T-helper 2 cell treated with Interferon-gamma antibody and Interleukin-4, amounts not matched to agents 5 μg/mL and 100 μg/mL, for 36 hours (primary cell): ENCODE results near the gene PAFAH2.

Experiments
- DNase-seq: peaks from one replicate; pipeline ENCODE4 v3.0.0; 2021; ENCODE audit warnings: low spot score
- H3K27ac Mint-ChIP-seq: one replicate; pipeline ENCODE4 v1.8.0; 2021; ENCODE audit warnings: mild to moderate bottlenecking, mixed read lengths
- H3K27me3 Mint-ChIP-seq: one replicate; pipeline ENCODE4 v1.8.0; 2021; ENCODE audit warnings: low read depth, mixed read lengths
- H3K36me3 Mint-ChIP-seq: one replicate; pipeline ENCODE4 v1.8.0; 2021; ENCODE audit warnings: low read depth, mixed read lengths
- H3K4me1 Mint-ChIP-seq: one replicate; pipeline ENCODE4 v1.8.0; 2021; ENCODE audit warnings: low read depth, mixed read lengths
- H3K4me3 Mint-ChIP-seq: one replicate; pipeline ENCODE4 v1.8.0; 2022; ENCODE audit warnings: mild to moderate bottlenecking, moderate library complexity, mixed read lengths
- H3K9me3 Mint-ChIP-seq: one replicate; pipeline ENCODE4 v1.8.0; 2021; ENCODE audit warnings: mixed read lengths

PAFAH2 gene

DNA sequence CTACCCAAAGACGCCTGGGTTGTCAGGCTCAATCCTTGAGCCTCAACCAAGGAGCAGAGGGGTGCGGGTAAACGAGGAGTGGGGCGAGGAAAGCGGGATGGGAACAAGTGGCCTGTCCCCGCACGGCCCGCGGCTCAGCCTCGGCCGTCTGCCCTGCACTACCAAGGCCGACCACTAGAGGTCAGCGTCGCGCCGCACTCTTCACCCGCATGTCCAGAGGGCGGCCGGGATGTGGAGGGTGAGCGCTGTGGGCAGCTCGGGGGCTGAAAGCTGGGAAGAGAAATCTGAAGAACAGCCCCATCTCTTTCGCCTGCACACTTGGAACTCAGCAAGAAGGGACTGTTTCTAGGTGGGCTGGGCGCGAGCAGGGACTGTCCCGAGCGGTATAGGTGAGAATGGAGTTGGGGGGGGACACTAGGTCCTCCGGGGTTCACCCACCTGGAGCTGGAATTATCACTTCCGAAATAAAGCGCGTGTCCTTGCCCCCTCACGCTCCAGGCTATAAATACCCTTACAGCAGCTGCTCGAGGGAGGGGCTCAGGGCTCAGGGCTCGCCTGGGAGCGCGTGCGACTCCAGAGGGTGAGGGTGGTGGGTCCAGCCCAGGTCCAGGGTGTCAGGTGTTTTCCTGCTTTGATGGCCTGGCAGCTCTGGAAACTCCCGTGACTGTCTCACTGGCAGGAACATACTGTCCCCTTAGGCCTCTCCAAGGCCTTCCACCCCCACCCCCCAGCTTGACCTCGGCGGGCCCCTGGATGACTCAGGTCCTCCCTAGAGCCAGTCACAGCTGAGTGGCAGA is 38.3 kb upstream of the PAFAH2 start:
- peak overlapping the region; percentile 91 for H3K4me3 Mint-ChIP-seq
- H3K4me1 Mint-ChIP-seq = peaks cover 7% of the 10 kb centered on the region
- H3K27ac Mint-ChIP-seq = peak overlapping the region; percentile 48
- H3K9me3 Mint-ChIP-seq = no peaks in the 10 kb centered on the region
- peaks cover 20% of the 10 kb centered on the region for H3K27me3 Mint-ChIP-seq
- peak; percentile 77 for DNase-seq
- no peaks in the 10 kb centered on the region for H3K36me3 Mint-ChIP-seq

DNA sequence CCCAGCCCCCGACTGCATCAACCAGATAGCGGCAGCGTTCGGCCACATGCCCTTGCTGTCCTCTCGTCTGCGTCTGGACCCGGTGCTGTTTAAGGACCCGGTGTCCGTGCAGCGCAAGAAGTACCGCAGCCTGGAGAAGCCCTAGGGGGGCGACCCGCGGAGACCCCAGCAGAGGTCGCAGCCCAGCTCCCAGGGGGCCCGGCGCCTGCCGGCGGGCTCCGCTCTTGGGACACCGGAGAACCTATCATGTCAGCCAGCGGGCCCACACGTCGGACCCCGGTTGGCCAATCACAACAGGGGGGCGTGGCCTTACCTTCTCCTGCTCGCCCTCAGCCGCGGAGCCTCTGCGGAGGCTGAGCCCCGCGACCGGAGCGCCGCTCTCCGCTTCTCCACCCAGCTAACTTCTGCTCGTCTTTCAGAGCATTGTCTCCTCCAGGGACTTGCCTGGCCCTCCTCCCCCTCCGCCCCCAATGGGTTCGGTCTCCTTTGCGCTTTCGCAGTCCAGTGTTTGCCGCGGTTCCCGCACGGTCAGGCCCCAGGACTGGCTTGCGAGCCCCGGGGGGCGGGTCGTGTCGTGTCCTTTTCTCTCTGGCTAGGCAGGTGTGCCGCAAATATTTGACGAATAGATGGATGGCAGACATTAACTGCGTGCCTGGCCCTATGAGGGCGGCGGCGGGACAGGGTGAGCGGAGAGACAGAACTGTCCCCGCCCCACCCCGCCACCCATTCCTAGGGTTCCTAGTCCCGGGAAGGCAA is 37.5 kb upstream of the PAFAH2 start:
- Mint-ChIP-seq H3K4me3 (peak overlapping the region; percentile 91), H3K27me3 (peaks cover 20% of the 10 kb centered on the region), H3K9me3 (no peaks in the 10 kb centered on the region), H3K4me1 (peaks cover 7% of the 10 kb centered on the region), H3K27ac (peak overlapping the region; percentile 48), H3K36me3 (no peaks in the 10 kb centered on the region)
- peak; percentile 93 for DNase-seq

DNA sequence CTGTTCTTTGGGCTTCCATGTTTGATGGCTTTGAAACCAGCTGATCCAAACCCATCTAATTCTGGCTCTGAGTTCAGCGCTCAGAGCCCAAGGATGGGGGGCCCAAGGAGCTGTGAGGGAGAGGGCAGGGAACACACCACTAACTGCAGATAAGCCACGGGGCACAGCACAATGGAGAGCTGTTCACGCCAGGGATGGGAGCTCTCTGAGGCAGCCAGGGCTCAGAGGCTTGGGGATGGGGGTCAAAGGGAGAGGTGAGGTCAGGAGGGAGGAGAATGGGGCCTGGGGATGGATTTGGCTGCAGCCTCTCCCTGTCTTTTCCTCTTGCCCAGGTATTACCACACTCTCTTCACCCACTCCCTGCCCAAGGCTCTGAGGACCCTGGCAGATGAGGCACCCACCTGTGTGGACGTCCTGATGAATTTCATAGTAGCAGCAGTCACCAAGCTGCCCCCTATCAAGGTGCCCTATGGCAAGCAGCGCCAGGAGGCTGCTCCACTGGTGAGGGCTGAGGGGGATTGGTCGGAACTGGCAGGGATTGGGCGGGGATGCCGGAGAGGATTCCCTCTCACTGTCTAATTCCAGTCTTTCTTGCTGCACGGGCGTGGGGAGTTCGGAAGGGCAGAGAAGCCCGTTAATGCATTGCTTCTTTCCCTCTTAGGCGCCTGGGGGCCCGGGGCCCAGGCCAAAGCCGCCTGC is 36.8 kb upstream of the PAFAH2 start:
- Mint-ChIP-seq H3K36me3 (no peaks in the 10 kb centered on the region), H3K4me1 (peaks cover 7% of the 10 kb centered on the region), H3K27ac (no peak overlapping the region), H3K27me3 (peaks cover 20% of the 10 kb centered on the region), H3K4me3 (peak overlapping the region; percentile 91), H3K9me3 (no peaks in the 10 kb centered on the region)
- DNase-seq = no peak

DNA sequence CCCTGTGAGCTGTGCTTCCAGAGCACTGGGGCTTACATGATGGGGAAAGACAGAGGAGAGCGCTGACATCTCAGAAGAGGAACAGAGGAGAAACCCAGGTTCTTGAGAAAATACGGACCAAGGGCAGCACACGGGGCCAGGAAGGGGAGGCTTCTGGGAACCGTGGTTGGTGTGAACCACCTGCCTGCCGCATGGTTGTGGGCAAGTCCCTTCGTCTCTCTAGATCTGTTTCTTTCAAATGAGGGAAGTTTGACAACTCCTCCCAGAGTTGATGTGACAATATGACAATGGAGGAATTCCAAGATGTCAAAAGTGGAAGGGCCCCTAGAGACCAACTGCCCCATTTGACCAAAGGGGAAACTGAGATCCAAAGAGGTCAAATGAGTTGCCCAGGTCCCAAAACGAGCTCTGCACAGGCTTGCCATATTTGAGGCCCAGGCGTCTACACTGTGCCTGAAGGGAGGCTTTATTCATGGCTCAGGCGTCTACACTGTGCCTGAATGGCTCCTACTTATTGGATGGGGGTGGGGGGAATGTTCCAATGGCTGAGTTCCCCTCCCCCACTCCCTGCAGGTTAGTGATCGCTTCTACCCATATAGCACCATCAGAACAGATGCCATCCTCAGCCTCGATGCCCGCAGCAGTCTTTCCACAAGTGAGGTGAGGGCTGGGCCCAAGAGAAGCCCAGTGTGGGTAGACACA is 34.9 kb upstream of the PAFAH2 start:
- H3K9me3 Mint-ChIP-seq = no peaks in the 10 kb centered on the region
- DNase-seq = no peak
- no peaks in the 10 kb centered on the region for H3K36me3 Mint-ChIP-seq
- H3K27ac Mint-ChIP-seq = no peak overlapping the region
- peaks cover 7% of the 10 kb centered on the region for H3K4me1 Mint-ChIP-seq
- H3K27me3 Mint-ChIP-seq = peaks cover 20% of the 10 kb centered on the region
- no peak overlapping the region for H3K4me3 Mint-ChIP-seq

DNA sequence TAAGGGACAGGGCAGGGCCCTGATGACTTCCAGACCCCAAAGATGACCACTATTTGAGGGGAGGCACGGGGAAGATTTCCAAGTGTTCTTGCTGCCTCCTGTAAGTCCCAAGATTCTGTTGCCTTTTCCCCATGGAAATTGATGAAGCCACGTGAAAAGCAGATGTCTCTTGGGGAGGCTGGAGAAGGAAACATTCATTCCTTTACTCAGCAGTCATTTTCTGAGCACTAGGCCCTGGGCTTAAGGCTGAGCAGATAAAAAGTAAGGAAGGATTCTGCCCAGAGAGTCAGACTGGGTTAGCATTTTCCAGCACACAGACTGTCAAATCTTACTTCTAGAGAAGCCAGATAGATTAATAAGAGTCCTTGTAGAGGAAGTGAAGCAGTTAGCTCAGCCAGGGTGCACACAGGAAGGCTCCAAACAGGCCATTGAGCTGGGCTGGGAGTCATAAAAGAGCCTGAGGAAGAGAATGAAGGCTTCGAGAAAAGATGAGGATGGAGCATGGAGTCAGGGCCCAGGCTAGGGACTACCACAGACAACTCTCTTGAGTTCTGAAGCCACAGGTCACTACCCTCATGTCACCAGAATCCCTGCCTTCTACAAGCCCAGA is 33.9 kb upstream of the PAFAH2 start:
- no peak for DNase-seq
- Mint-ChIP-seq H3K4me1 (peaks cover 7% of the 10 kb centered on the region), H3K9me3 (no peaks in the 10 kb centered on the region), H3K36me3 (no peaks in the 10 kb centered on the region), H3K27ac (no peak overlapping the region), H3K27me3 (peaks cover 20% of the 10 kb centered on the region), H3K4me3 (no peak overlapping the region)

DNA sequence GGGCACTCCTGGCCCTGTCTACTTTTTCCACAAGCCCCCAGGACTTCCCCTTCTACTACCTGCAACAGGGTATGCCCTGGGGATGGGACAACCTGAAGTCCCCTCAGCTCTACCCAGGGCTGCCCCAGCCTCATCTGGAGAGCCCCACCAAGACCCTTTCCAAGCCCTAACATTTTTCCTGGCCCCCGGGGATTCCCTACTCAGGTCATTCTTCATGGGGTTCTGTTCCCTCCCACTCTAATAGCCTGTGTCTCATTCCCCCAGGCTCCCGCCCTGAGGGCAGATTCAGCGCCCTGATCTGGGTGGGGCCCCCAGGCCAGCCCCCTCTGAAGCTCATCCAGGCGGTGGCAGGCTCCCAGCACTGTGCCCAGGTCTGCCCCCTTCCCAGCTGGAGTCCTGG is 33.3 kb upstream of the PAFAH2 start:
- no peak for DNase-seq
- peaks cover 19% of the 10 kb centered on the region for H3K27me3 Mint-ChIP-seq
- no peak overlapping the region for H3K4me3 Mint-ChIP-seq
- H3K36me3 Mint-ChIP-seq = no peaks in the 10 kb centered on the region
- no peak overlapping the region for H3K27ac Mint-ChIP-seq
- peaks cover 7% of the 10 kb centered on the region for H3K4me1 Mint-ChIP-seq
- no peaks in the 10 kb centered on the region for H3K9me3 Mint-ChIP-seq

DNA sequence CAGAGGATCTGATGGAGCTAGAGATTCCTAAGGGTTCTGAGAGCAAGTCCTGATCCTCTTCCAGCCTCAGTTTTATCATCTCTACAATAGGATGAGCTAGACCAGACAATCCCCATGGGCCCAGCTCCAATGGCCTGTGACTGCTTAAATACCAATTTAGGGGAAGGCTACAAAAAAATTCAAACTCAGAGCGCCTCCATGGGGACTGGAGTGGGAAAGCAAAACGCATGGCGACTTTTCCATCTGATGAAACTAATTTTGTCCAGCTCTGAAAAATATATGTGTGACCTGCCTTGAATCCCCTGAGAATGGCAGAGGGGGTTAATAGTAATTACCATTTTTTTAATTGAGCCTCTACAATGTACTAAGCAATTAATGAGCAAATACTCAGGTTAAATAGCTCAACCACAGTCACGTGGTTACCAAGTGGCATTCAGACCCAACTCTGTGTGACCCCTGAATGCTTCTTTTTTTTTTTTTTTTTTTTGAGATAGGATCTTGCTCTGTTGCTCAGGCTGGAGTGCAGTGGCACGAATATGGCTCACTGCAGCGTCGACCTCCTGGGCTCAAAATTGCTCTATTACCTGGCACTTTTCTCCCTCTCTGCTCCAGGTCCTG is 32.1 kb upstream of the PAFAH2 start:
- no peak overlapping the region for H3K27ac Mint-ChIP-seq
- H3K4me1 Mint-ChIP-seq = peaks cover 7% of the 10 kb centered on the region
- H3K9me3 Mint-ChIP-seq = no peaks in the 10 kb centered on the region
- peaks cover 17% of the 10 kb centered on the region for H3K27me3 Mint-ChIP-seq
- H3K4me3 Mint-ChIP-seq = no peak overlapping the region
- no peaks in the 10 kb centered on the region for H3K36me3 Mint-ChIP-seq
- no peak for DNase-seq

DNA sequence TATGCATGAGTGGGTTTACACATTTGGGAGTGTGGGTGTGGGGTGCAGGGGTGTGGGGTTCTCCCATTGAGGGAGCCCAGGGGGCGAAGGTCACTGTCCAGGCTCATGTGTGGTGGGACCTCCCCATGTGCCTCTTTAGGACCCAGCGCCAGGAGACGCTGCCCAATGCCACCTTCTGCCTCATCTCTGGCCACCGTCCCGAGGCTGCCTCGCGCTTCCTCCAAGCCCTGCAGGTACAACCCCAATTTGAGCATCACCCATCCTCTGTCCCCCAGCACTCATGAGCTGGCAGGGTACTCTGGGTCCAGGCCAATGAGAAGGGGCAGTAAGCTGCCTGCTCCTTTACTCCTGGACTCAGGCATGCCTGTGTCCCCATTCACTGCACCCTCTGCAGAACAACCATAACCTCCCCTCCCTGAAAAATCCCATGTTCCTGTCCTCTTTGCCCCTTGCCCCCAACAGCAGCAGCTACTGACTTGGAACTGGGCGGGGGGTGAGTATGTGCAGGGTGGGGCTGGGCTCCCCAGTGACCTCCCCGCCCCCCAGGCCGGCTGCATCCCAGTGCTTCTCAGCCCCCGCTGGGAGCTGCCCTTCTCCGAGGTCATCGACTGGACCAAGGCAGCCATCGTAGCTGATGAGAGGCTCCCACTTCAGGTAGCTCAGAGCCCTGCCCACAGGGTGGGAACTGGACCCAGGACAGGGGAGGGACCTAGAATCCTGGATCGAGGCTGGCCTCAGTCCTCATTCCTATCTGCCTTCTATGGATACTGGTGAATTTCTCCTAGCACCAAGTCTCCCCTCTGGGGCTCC is 31.4 kb upstream of the PAFAH2 start:
- H3K27me3 Mint-ChIP-seq = peaks cover 14% of the 10 kb centered on the region
- H3K9me3 Mint-ChIP-seq = no peaks in the 10 kb centered on the region
- H3K27ac Mint-ChIP-seq = no peak overlapping the region

DNA sequence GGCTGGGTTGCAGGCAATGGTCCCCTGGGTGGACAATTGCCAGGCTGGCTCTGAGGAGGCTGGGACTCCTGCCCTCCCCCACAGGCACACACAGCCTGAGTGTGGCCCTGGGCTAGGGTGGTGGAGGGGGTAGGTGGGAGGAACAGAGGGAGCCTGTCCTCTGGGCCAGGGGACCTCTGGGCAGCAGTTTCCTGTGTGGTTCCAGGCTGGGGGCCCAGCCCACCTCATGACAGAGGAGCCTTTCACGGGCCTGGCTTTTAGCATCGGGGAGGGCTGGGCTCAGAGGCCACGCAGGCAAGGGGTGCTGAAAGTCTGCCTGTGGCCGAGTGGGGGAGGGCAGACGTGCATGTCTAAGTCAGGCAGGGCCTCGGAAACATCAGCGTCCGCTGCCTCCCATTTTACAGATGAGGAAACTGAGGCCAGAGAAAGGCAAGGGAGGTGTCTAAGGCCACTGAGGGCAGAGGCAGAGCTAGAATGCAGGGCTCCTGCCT is 30.7 kb upstream of the PAFAH2 start:
- DNase-seq = no peak
- H3K4me1 Mint-ChIP-seq = no peaks in the 10 kb centered on the region
- H3K27ac Mint-ChIP-seq = no peak overlapping the region
- no peaks in the 10 kb centered on the region for H3K9me3 Mint-ChIP-seq
- H3K27me3 Mint-ChIP-seq = peaks cover 10% of the 10 kb centered on the region
- H3K4me3 Mint-ChIP-seq = no peak overlapping the region
- no peaks in the 10 kb centered on the region for H3K36me3 Mint-ChIP-seq

More for the DNA sequence above, 31.4 kb upstream of the PAFAH2 start:
- Mint-ChIP-seq H3K36me3 (no peaks in the 10 kb centered on the region), H3K4me3 (no peak overlapping the region), H3K4me1 (no peaks in the 10 kb centered on the region)
- no peak for DNase-seq

DNA sequence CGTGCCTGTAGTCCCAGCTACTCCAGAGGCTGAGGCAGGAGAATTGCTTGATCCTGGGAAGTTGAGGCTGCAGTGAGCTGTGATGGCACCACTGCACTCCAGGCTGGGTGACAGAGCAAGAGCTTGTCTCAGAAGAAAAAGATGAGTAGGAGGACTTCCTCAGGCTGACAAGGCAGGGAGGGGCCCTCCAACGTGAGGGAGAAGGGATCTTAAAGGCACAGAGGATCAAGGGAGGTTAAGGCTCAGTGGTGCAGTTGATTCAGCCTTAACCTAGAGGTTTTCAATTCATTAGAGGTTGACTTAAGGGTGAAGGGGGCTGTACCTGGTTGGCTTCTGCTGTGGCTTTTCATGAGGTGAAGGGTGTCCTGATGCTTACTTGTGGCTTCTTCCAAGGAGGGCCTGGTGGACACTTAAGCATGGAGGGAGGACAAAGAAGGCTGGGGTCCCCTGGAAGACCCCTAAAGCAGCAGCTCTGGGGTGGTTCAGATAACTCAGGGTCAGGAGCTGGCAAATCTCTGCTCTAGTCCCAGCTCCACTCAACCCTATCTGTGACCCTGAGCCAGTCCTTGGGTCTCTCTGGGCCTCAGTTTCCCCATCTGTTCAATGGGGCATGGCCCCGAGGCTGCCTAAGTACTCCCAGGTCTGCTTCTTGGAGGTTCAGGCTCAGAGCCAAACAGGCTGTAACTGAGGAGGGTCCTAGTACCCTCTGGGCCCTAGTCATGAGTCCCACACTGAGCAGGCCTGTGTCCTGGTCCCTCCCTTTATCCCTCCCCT is 30.0 kb upstream of the PAFAH2 start:
- Mint-ChIP-seq H3K36me3 (no peaks in the 10 kb centered on the region), H3K27ac (no peak overlapping the region), H3K4me1 (no peaks in the 10 kb centered on the region), H3K27me3 (peaks cover 10% of the 10 kb centered on the region), H3K4me3 (no peak overlapping the region), H3K9me3 (no peaks in the 10 kb centered on the region)
- DNase-seq = no peak

DNA sequence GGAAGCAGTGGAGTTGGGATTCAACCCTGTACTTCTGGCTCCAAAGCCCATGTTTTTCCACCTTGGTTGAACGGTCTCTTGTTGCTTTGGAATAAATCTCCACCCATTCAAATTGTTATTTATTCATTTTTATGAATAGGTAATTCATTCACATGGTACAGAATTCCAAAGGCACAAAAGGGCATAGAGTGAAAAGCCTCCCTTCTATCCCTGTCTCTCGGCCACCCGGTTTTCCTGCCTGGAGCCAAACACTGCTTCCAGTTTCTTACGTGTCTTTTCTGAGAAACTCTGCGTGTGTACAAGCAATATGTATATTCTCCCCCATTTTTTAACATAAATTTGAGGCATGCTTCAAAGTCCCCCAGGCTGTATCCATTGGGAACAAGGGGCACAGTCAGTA is 27.7 kb upstream of the PAFAH2 start:
- Mint-ChIP-seq H3K9me3 (no peaks in the 10 kb centered on the region), H3K27ac (no peak overlapping the region), H3K4me3 (no peak overlapping the region), H3K36me3 (no peaks in the 10 kb centered on the region), H3K27me3 (peaks cover 3% of the 10 kb centered on the region), H3K4me1 (no peaks in the 10 kb centered on the region)
- no peak for DNase-seq

DNA sequence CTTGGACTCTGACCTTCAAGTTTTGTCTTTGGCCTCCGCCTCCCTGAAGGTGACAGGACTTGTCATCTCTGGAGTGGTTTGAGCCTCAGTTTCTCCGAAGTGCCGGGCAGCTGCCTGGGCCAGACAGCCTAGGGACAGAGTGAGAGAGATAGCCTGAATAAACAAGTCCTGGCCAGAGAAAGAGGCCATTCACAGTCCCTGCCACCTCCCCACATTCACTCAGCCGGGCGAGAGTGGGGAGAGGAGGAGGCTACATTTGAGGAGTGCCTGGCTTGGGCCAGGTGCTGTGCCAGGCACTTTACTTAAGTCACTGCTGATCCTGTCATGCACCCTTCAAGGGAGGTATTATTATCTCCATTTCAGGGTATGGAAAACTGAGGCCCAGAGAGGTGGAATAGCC is 27.2 kb upstream of the PAFAH2 start:
- no peak for DNase-seq
- peaks cover under 1% of the 10 kb centered on the region for H3K4me1 Mint-ChIP-seq
- H3K9me3 Mint-ChIP-seq = no peaks in the 10 kb centered on the region
- no peaks in the 10 kb centered on the region for H3K36me3 Mint-ChIP-seq
- H3K27me3 Mint-ChIP-seq = peaks cover 3% of the 10 kb centered on the region
- no peak overlapping the region for H3K27ac Mint-ChIP-seq
- H3K4me3 Mint-ChIP-seq = no peak overlapping the region
